Left forelimb (tissue), 1 donor: ENCODE measurements around the gene GOLGA8K.
A peak's percentile ranks its signal among the peaks of the same experiment; 100 is the strongest.
"Not testable (repeated sequence)": the region's sequence is repeated elsewhere in the genome, so short reads cannot be mapped to it uniquely, and the experiment has no call there.

Experiments
- DNase-seq: peaks from one replicate; pipeline ENCODE4 v3.0.0-alpha.2; 2018; ENCODE audit warnings: low spot score

The GOLGA8K gene

GRCh38 chr15:32403192-32403591 is at the start of gene GOLGA8K:
GOLGA8K (minus strand) TSS chr15:32403292; CDS start chr15:32403194, 98 bp downstream.
- not testable (repeated sequence) for DNase-seq

- not testable (repeated sequence) for DNase-seq
Observed at GRCh38 chr15:32440445-32440977, 37.4 kb upstream of the GOLGA8K start.

- not testable (repeated sequence) for DNase-seq
Observed at GRCh38 chr15:32434102-32434963, 31.2 kb upstream of the GOLGA8K start.

- DNase-seq, result not testable (repeated sequence)
Observed at GRCh38 chr15:32427635-32428034, 24.5 kb upstream of the GOLGA8K start.

- peak; percentile 63 for DNase-seq
Observed at GRCh38 chr15:32426511-32426910, 23.4 kb upstream of the GOLGA8K start.

- DNase-seq, result not testable (repeated sequence)
Observed at GRCh38 chr15:32407903-32408302, 4.8 kb upstream of the GOLGA8K start.

GRCh38 chr15:32396522-32396921 is 6.6 kb downstream of the GOLGA8K start:
- DNase-seq, result not testable (repeated sequence)

- not testable (repeated sequence) for DNase-seq
Observed at GRCh38 chr15:32394745-32395144, 8.3 kb downstream of the GOLGA8K start.

GRCh38 chr15:32388050-32388648 is 14.9 kb downstream of the GOLGA8K start:
- not testable (repeated sequence) for DNase-seq

- DNase-seq, result not testable (repeated sequence)
Observed at GRCh38 chr15:32385823-32386495, 17.1 kb downstream of the GOLGA8K start.

- not testable (repeated sequence) for DNase-seq
Observed at GRCh38 chr15:32374185-32374584, 28.9 kb downstream of the GOLGA8K start.

- DNase-seq, result not testable (repeated sequence)
Observed at GRCh38 chr15:32373707-32374106, 29.4 kb downstream of the GOLGA8K start.

GRCh38 chr15:32372075-32372474 is 31.0 kb downstream of the GOLGA8K start:
- DNase-seq, result peak; percentile 22

GRCh38 chr15:32370526-32370925 is 32.6 kb downstream of the GOLGA8K start:
- DNase-seq, result not testable (repeated sequence)

- not testable (repeated sequence) for DNase-seq
Observed at GRCh38 chr15:32370064-32370463, 33.0 kb downstream of the GOLGA8K start.

GRCh38 chr15:32366492-32366891 is 36.6 kb downstream of the GOLGA8K start:
- DNase-seq, result not testable (repeated sequence)

- DNase-seq, result not testable (repeated sequence)
Observed at GRCh38 chr15:32365955-32366354, 37.1 kb downstream of the GOLGA8K start.

- not testable (repeated sequence) for DNase-seq
Observed at GRCh38 chr15:32364944-32365343, 38.1 kb downstream of the GOLGA8K start.

- not testable (repeated sequence) for DNase-seq
Observed at GRCh38 chr15:32363449-32363848, 39.6 kb downstream of the GOLGA8K start.

- DNase-seq, result not testable (repeated sequence)
Observed at GRCh38 chr15:32361662-32362061, 41.4 kb downstream of the GOLGA8K start.

GRCh38 chr15:32358462-32358861 is 44.6 kb downstream of the GOLGA8K start:
- DNase-seq, result not testable (repeated sequence)

- not testable (repeated sequence) for DNase-seq
Observed at GRCh38 chr15:32356909-32357308, 46.2 kb downstream of the GOLGA8K start.
